ENCODE measurements around the gene ANXA5. TPM values are rescaled to one million over a fixed set of nuclear protein-coding genes. Genes with fewer than 3 reads are reported as not detected.
"Not testable (repeated sequence)": the region's sequence is repeated elsewhere in the genome, so short reads cannot be mapped to it uniquely, and the experiment has no call there.

Gene ANXA5
- total RNA-seq, 1 donor = 1,166 TPM

DNA sequence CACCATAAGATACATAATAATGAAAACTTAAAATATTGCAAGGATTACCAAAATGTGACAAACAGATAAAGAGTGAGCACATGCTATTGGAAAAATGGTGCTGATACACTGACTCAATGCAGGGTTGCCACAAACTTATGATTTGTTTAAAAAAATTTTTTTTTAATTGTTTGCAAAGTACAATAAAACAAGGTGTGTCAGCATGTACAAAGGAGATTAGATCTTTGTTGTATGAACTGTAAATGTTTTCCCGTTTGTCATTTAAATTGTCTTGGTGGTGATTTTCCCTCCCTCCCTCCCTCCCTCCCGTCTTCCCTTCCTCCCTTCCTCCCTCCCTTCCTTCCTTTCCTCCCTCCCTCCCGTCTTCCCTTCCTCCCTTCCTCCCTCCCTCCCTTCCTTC is 31.4 kb downstream of the ANXA5 start:
- H3K27me3 ChIP-seq (ENCODE audit: insufficient read depth, low read length) = no peaks in the 10 kb centered on the region
- H3K9me3 ChIP-seq (ENCODE audit: low read depth, low read length) = no peaks in the 10 kb centered on the region
- no peak overlapping the region for H3K4me2 ChIP-seq (ENCODE audit: insufficient read depth, low read length)
- peaks cover 33% of the 10 kb centered on the region for H3K36me3 ChIP-seq (ENCODE audit: insufficient read depth, low read length)
- no peak overlapping the region for H3K4me3 ChIP-seq (ENCODE audit: insufficient read depth, low read length)
- no peak overlapping the region for H3K27ac ChIP-seq (ENCODE audit: low read depth, low read length)
- no peak overlapping the region for H2AFZ ChIP-seq (ENCODE audit: low read length)
- peaks cover 3% of the 10 kb centered on the region for H4K20me1 ChIP-seq (ENCODE audit: insufficient read depth, low read length)
- peaks cover 32% of the 10 kb centered on the region for H3K4me1 ChIP-seq (ENCODE audit: insufficient read depth, low read length)
- no peak for DNase-seq (ENCODE audit: insufficient read length, low spot score, missing footprints)
- H3K79me2 ChIP-seq (ENCODE audit: insufficient read depth, low read length) = no peaks in the 10 kb centered on the region
- TF ChIP-seq, protein P1, sequence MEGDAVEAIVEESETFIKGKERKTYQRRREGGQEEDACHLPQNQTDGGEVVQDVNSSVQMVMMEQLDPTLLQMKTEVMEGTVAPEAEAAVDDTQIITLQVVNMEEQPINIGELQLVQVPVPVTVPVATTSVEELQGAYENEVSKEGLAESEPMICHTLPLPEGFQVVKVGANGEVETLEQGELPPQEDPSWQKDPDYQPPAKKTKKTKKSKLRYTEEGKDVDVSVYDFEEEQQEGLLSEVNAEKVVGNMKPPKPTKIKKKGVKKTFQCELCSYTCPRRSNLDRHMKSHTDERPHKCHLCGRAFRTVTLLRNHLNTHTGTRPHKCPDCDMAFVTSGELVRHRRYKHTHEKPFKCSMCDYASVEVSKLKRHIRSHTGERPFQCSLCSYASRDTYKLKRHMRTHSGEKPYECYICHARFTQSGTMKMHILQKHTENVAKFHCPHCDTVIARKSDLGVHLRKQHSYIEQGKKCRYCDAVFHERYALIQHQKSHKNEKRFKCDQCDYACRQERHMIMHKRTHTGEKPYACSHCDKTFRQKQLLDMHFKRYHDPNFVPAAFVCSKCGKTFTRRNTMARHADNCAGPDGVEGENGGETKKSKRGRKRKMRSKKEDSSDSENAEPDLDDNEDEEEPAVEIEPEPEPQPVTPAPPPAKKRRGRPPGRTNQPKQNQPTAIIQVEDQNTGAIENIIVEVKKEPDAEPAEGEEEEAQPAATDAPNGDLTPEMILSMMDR (IDR thresholded peaks at IDR 0.05; ENCODE audit: extremely low read depth, low read depth, low read length) = no peak

DNA sequence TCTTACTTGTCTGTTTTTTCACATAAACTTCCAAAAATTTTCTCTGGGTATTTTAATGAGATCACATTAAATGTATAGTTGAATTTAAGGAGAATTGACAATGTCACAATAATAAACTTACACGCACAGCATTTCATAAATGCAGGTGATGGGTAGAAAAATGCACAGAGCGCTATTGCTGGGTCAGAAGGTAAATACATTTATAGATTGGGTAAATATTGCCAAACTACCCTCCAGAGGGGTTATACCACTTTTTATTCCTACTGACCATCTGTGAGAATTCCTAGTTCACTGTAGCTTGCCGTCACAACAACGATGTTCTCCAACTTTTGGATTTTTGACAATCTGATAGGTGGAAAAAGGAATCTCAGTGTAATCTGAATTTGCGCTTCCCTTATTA is 34.6 kb downstream of the ANXA5 start:
- Histone ChIP-seq H3K27ac (ENCODE audit: low read depth, low read length) (no peak overlapping the region), H2AFZ (ENCODE audit: low read length) (no peak overlapping the region), H3K4me1 (ENCODE audit: insufficient read depth, low read length) (peaks cover 2% of the 10 kb centered on the region), H3K4me3 (ENCODE audit: insufficient read depth, low read length) (no peak overlapping the region), H3K36me3 (ENCODE audit: insufficient read depth, low read length) (peaks cover 12% of the 10 kb centered on the region), H3K9me3 (ENCODE audit: low read depth, low read length) (no peaks in the 10 kb centered on the region), H3K27me3 (ENCODE audit: insufficient read depth, low read length) (no peaks in the 10 kb centered on the region), H4K20me1 (ENCODE audit: insufficient read depth, low read length) (no peaks in the 10 kb centered on the region), H3K79me2 (ENCODE audit: insufficient read depth, low read length) (no peaks in the 10 kb centered on the region), H3K4me2 (ENCODE audit: insufficient read depth, low read length) (no peak overlapping the region)
- TF ChIP-seq, protein P1 (IDR thresholded peaks at IDR 0.05; ENCODE audit: extremely low read depth, low read depth, low read length) = no peak
- DNase-seq (ENCODE audit: insufficient read length, low spot score, missing footprints) = no peak

DNA sequence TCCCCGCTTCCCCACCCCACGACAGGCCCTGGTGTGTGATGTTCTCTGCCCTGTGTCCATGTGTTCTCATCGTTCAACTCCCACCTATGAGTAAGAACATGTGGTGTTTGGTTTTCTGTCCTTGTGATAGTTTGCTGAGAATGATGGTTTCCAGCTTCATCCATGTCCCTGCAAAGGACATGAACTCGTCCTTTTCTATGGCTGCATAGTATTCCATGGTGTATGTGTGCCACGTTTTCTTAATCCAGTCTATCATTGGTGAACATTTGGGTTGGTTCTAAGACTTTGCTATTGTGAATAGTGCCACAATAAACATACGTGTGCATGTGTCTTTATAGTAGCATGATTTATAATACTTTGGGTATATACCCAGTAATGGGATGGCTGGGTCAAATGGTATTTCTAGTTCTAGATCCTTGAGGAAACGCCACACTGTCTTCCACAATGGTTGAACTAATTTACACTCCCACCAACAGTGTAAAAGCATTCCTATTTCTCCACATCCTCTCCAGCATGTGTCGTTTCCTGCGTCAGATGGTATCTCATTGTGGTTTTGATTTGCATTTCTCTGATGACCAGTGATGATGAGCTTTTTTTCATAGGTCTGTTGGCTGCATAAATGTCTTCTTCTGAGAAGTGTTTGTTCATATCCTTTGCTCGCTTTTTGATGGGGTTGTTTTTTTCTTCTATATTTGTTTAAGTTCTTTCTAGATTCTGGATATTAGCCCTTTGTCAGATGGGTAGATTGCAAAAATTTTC is 36.4 kb downstream of the ANXA5 start:
- not testable (repeated sequence) for H3K79me2 ChIP-seq (ENCODE audit: insufficient read depth, low read length); H3K36me3 ChIP-seq (ENCODE audit: insufficient read depth, low read length); DNase-seq (ENCODE audit: insufficient read length, low spot score, missing footprints); H3K27ac ChIP-seq (ENCODE audit: low read depth, low read length); H3K4me1 ChIP-seq (ENCODE audit: insufficient read depth, low read length); H3K4me3 ChIP-seq (ENCODE audit: insufficient read depth, low read length); H3K27me3 ChIP-seq (ENCODE audit: insufficient read depth, low read length); H3K4me2 ChIP-seq (ENCODE audit: insufficient read depth, low read length); H3K9me3 ChIP-seq (ENCODE audit: low read depth, low read length); H2AFZ ChIP-seq (ENCODE audit: low read length); H4K20me1 ChIP-seq (ENCODE audit: insufficient read depth, low read length)

DNA sequence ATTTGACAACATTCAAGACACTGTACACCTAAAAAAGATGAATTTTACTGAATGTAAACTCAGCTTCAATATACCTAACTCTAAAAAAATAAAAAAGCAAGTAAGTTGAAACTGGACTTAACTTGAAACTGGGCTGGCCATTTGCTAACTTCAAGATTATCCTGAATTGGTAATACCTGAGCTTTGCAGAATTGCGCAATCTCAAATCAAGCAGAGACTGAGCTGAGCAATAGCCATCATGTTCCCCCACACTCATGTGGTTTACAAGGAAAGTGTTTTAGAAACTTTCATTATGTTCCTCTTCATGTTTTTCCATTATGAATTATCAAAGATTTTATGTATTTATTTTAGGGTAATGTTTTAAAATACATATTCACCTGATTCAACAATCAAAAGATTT is 38.7 kb downstream of the ANXA5 start:
- Histone ChIP-seq H3K4me3 (ENCODE audit: insufficient read depth, low read length) (no peak overlapping the region), H3K4me2 (ENCODE audit: insufficient read depth, low read length) (no peak overlapping the region), H3K79me2 (ENCODE audit: insufficient read depth, low read length) (no peaks in the 10 kb centered on the region), H3K9me3 (ENCODE audit: low read depth, low read length) (no peaks in the 10 kb centered on the region), H2AFZ (ENCODE audit: low read length) (no peak overlapping the region), H3K27me3 (ENCODE audit: insufficient read depth, low read length) (no peaks in the 10 kb centered on the region), H3K27ac (ENCODE audit: low read depth, low read length) (no peak overlapping the region), H4K20me1 (ENCODE audit: insufficient read depth, low read length) (no peaks in the 10 kb centered on the region), H3K4me1 (ENCODE audit: insufficient read depth, low read length) (peaks cover 13% of the 10 kb centered on the region), H3K36me3 (ENCODE audit: insufficient read depth, low read length) (no peaks in the 10 kb centered on the region)
- TF ChIP-seq, protein P1 (IDR thresholded peaks at IDR 0.05; ENCODE audit: extremely low read depth, low read depth, low read length) = no peak
- no peak for DNase-seq (ENCODE audit: insufficient read length, low spot score, missing footprints)

Measured in osteoblast (primary cell).